ENCODE data around the gene TIMM17A. TPM values are rescaled to one million over a fixed set of nuclear protein-coding genes. Genes with fewer than 3 reads are reported as not detected.

Gene TIMM17A
- polyA plus RNA-seq, 1 donor (not counting 4 experiments of a cell fraction or from before 2014, with no cell fraction given) = 116 TPM

DNA sequence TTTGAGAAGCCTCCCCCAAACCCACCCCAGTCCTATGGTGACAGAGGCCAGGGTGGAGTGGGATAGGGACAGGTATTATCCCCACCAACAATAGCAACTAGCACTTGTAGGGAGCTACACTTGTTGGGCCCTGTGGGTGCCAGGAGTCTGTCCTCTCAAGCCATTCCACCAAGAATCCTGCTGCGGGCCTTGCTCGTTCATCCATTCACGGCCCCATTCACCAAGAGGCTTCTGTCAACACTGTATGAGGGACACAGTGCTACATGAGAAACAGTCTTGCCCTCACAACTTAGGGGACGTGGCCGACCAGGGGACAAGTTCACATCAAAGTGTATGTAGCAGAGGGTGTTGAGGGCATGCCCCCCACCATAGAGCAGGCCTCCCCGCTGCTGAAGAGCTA lies 47.7 kb upstream of the TIMM17A start:
- H3K9me1 ChIP-seq (ENCODE audit: control insufficient read depth, extremely low read depth, insufficient read depth, low read length) = no peaks in the 10 kb centered on the region
- dilution Hi-C loops (cut with MboI; ENCODE audit: extremely low pct_ligation_motif_present, low sequenced_read_pairs) = no loop called here
- H3K4me3 ChIP-seq (ENCODE audit: control insufficient read depth in 2 of 3, extremely low read depth in 1 of 3, insufficient read depth in 2 of 3, low read depth in 1 of 3, low read length in 3 of 3) = no peak overlapping the region
- no peak overlapping the region for H3K9ac ChIP-seq (ENCODE audit: control insufficient read depth, extremely low read depth, insufficient read depth, low read length)
- FAIRE-seq (no peak), DNase-seq (ENCODE audit: low read depth, low spot score) (no peak)
- H3K27ac ChIP-seq (ENCODE audit: control insufficient read depth, insufficient read depth, low read length) = no peak overlapping the region
- H4K20me1 ChIP-seq (ENCODE audit: control insufficient read depth, extremely low read depth, insufficient read depth, low read length) = no peaks in the 10 kb centered on the region
- no peak overlapping the region for H2AFZ ChIP-seq (ENCODE audit: control insufficient read depth, low read length)
- H3K79me2 ChIP-seq (ENCODE audit: control insufficient read depth, insufficient read depth, low read length) = no peaks in the 10 kb centered on the region
- peaks cover 21% of the 10 kb centered on the region for H3K4me1 ChIP-seq (ENCODE audit: control insufficient read depth, extremely low read depth, insufficient read depth, low read length)
- no peak overlapping the region for H3K4me2 ChIP-seq (ENCODE audit: control insufficient read depth, extremely low read depth, insufficient read depth, low read depth, low read length)
- H3K36me3 ChIP-seq (ENCODE audit: control insufficient read depth in 2 of 2, extremely low read depth in 1 of 2, insufficient read depth in 2 of 2, low read length in 2 of 2) = no peaks in the 10 kb centered on the region
- H3K27me3 ChIP-seq (ENCODE audit: control insufficient read depth, extremely low read depth, insufficient read depth, low read length) = no peaks in the 10 kb centered on the region
- TF ChIP-seq, protein P1, sequence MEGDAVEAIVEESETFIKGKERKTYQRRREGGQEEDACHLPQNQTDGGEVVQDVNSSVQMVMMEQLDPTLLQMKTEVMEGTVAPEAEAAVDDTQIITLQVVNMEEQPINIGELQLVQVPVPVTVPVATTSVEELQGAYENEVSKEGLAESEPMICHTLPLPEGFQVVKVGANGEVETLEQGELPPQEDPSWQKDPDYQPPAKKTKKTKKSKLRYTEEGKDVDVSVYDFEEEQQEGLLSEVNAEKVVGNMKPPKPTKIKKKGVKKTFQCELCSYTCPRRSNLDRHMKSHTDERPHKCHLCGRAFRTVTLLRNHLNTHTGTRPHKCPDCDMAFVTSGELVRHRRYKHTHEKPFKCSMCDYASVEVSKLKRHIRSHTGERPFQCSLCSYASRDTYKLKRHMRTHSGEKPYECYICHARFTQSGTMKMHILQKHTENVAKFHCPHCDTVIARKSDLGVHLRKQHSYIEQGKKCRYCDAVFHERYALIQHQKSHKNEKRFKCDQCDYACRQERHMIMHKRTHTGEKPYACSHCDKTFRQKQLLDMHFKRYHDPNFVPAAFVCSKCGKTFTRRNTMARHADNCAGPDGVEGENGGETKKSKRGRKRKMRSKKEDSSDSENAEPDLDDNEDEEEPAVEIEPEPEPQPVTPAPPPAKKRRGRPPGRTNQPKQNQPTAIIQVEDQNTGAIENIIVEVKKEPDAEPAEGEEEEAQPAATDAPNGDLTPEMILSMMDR (optimal IDR thresholded peaks at IDR 0.05 in 1 of 3, IDR thresholded peaks at IDR 0.05 in 1 of 3, conservative IDR thresholded peaks at IDR 0.05 in 1 of 3; ENCODE audit: extremely low read depth in 1 of 3, insufficient read depth in 2 of 3, low read length in 3 of 3) = no peak
- TF ChIP-seq EZH2 (IDR thresholded peaks at IDR 0.05; ENCODE audit: low read length) = no peak
- H3K9me3 ChIP-seq (ENCODE audit: control insufficient read depth, low read depth, low read length) = no peaks in the 10 kb centered on the region

DNA sequence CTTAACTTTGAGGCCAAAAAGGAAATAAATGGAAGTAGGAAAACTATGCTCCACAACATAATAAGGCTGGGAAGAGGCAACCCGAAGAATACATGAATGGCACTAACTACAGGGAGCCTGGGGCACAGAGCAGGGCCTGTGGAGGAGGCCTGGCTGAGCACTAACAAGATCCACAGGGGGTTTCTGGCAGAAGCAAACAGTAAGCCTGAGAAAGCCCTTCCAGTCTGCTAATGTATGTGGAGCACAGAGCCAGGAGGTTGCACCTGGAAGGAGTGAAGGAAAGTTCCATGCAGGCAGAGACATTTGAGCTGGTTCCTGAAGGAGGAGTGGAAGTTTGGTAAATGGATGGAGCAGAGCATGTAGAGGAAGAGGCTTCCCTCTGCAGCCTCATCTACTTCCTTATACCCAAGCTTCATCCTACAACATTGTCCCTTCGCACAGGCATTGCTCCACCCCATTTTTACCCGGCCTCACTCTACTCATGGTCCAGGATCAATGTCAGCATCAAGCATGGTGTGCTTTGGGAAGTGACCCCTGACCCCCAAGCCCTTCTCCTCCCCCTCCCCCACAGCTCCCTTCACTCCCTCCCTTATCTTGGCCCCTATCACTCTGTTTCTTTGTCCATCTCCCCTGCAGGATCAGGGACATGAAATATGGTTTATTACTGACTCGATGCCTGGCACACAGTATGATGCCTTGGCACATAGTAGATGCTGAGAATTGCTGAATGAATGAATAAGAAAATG lies 43.3 kb upstream of the TIMM17A start:
- Histone ChIP-seq H3K4me3 (ENCODE audit: control insufficient read depth in 2 of 3, extremely low read depth in 1 of 3, insufficient read depth in 2 of 3, low read depth in 1 of 3, low read length in 3 of 3) (no peak overlapping the region), H3K27me3 (ENCODE audit: control insufficient read depth, extremely low read depth, insufficient read depth, low read length) (no peaks in the 10 kb centered on the region), H3K9ac (ENCODE audit: control insufficient read depth, extremely low read depth, insufficient read depth, low read length) (no peak overlapping the region), H3K27ac (ENCODE audit: control insufficient read depth, insufficient read depth, low read length) (no peak overlapping the region), H3K4me1 (ENCODE audit: control insufficient read depth, extremely low read depth, insufficient read depth, low read length) (peaks cover 2% of the 10 kb centered on the region), H3K9me1 (ENCODE audit: control insufficient read depth, extremely low read depth, insufficient read depth, low read length) (no peaks in the 10 kb centered on the region), H3K79me2 (ENCODE audit: control insufficient read depth, insufficient read depth, low read length) (no peaks in the 10 kb centered on the region), H4K20me1 (ENCODE audit: control insufficient read depth, extremely low read depth, insufficient read depth, low read length) (no peaks in the 10 kb centered on the region), H2AFZ (ENCODE audit: control insufficient read depth, low read length) (no peak overlapping the region), H3K36me3 (ENCODE audit: control insufficient read depth in 2 of 2, extremely low read depth in 1 of 2, insufficient read depth in 2 of 2, low read length in 2 of 2) (no peaks in the 10 kb centered on the region), H3K4me2 (ENCODE audit: control insufficient read depth, extremely low read depth, insufficient read depth, low read depth, low read length) (no peak overlapping the region), H3K9me3 (ENCODE audit: control insufficient read depth, low read depth, low read length) (no peaks in the 10 kb centered on the region)
- dilution Hi-C loops (cut with MboI; ENCODE audit: extremely low pct_ligation_motif_present, low sequenced_read_pairs) = no loop called here
- DNase-seq (ENCODE audit: low read depth, low spot score) (no peak), FAIRE-seq (no peak)
- TF ChIP-seq, protein P1 (optimal IDR thresholded peaks at IDR 0.05 in 1 of 3, IDR thresholded peaks at IDR 0.05 in 1 of 3, conservative IDR thresholded peaks at IDR 0.05 in 1 of 3; ENCODE audit: extremely low read depth in 1 of 3, insufficient read depth in 2 of 3, low read length in 3 of 3) = no peak
- TF ChIP-seq EZH2 (IDR thresholded peaks at IDR 0.05; ENCODE audit: low read length) = no peak
